NCI-H345 treated with DMSO at 0.1 percent for 48 hours (cell line): ENCODE data around the gene NGEF.

Source experiments
- DNase-seq: peaks from one replicate; lab custom pipeline; 2025; ENCODE audit not compliant: unreplicated experiment; lab: John Stamatoyannopoulos, UW

The NGEF gene

GRCh38 chr2:232874677-232875223 lies 138.3 kb downstream of the NGEF start:
- DNase-seq: no peak

GRCh38 chr2:232873909-232874641 lies 139.0 kb downstream of the NGEF start:
- no peak for DNase-seq

- no peak for DNase-seq
These were observed 139.7 kb downstream of the NGEF start for GRCh38 chr2:232873292-232873908.

GRCh38 chr2:232872826-232873225 lies 140.2 kb downstream of the NGEF start:
- no peak for DNase-seq

- DNase-seq: no peak
These were observed 141.0 kb downstream of the NGEF start for GRCh38 chr2:232871835-232872736.

GRCh38 chr2:232871418-232871834 lies 141.6 kb downstream of the NGEF start:
- DNase-seq: no peak

GRCh38 chr2:232870766-232871371 lies 142.2 kb downstream of the NGEF start:
- DNase-seq: no peak

GRCh38 chr2:232870018-232870765 lies 142.9 kb downstream of the NGEF start, which contains the start of gene SNORC:
SNORC (plus strand) TSS chr2:232870264; CDS start chr2:232870342, 78 bp downstream.
- no peak for DNase-seq

GRCh38 chr2:232869138-232870017 lies 143.7 kb downstream of the NGEF start:
- no peak for DNase-seq

GRCh38 chr2:232866104-232866503 lies 147.0 kb downstream of the NGEF start:
- no peak for DNase-seq

- no peak for DNase-seq
These were observed 147.9 kb downstream of the NGEF start for GRCh38 chr2:232865165-232865564.

GRCh38 chr2:232863996-232864395 lies 149.1 kb downstream of the NGEF start:
- no peak for DNase-seq

GRCh38 chr2:232861353-232861752 lies 151.7 kb downstream of the NGEF start:
- DNase-seq: no peak

- DNase-seq: no peak
These were observed 152.3 kb downstream of the NGEF start for GRCh38 chr2:232860593-232861241.

GRCh38 chr2:232859385-232859916 lies 153.6 kb downstream of the NGEF start:
- no peak for DNase-seq

GRCh38 chr2:232857158-232857563 lies 155.9 kb downstream of the NGEF start:
- DNase-seq: no peak

- DNase-seq: no peak
These were observed 159.0 kb downstream of the NGEF start for GRCh38 chr2:232854082-232854481.

- DNase-seq: no peak
These were observed 160.4 kb downstream of the NGEF start for GRCh38 chr2:232852676-232853075.
